Activated T-cell treated with anti-CD3 and anti-CD28 coated beads, Interleukin-2, amount 50 U/mL, for 24 hours (primary cell): ENCODE measurements around the gene CLEC3B.
"Not testable (repeated sequence)": the region's sequence is repeated elsewhere in the genome, so short reads cannot be mapped to it uniquely, and the experiment has no call there.

Experiments
- DNase-seq: peaks from one replicate; pipeline ENCODE4 v3.0.0-alpha.2; 2020
- H3K27ac Mint-ChIP-seq: 2 replicates; pipeline ENCODE4 v1.8.0; 2020; ENCODE audit warnings: mild to moderate bottlenecking, mixed read lengths
- H3K27me3 Mint-ChIP-seq: 2 replicates; pipeline ENCODE4 v1.8.0; 2020; ENCODE audit warnings: mixed read lengths
- H3K36me3 Mint-ChIP-seq: 2 replicates; pipeline ENCODE4 v1.8.0; 2020; ENCODE audit warnings: low read depth, mixed read lengths
- H3K4me1 Mint-ChIP-seq: 2 replicates; pipeline ENCODE4 v1.8.0; 2020; ENCODE audit warnings: low read depth, mixed read lengths
- H3K4me3 Mint-ChIP-seq: 2 replicates; pipeline ENCODE4 v1.8.0; 2020; ENCODE audit warnings: mild to moderate bottlenecking, moderate library complexity, mixed read lengths
- H3K9me3 Mint-ChIP-seq: 2 replicates; pipeline ENCODE4 v1.8.0; 2020; ENCODE audit warnings: mixed read lengths

CLEC3B gene

DNA sequence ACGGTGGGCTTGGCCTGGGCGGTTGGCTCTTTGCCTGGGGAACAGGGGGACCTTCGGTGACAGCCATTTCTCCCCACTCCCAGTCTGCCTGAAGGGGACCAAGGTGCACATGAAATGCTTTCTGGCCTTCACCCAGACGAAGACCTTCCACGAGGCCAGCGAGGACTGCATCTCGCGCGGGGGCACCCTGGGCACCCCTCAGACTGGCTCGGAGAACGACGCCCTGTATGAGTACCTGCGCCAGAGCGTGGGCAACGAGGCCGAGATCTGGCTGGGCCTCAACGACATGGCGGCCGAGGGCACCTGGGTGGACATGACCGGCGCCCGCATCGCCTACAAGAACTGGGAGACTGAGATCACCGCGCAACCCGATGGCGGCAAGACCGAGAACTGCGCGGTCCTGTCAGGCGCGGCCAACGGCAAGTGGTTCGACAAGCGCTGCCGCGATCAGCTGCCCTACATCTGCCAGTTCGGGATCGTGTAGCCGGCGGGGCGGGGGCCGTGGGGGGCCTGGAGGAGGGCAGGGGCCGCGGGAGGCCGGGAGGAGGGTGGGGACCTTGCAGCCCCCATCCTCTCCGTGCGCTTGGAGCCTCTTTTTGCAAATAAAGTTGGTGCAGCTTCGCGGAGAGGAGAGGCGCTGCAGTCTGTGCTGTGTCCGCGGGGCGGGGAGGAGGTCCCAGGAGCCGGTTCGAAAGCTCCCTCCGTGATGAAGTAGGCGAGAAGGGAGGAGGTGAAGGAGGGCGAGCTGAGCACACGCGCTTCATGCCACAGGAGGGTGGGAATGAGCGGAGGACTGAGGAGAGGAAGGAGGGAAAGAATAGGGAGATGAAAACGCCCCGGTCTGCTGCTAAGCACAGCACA lies 9.6 kb downstream of the CLEC3B start:
- Mint-ChIP-seq H3K27me3 (peaks cover 39% of the 10 kb centered on the region), H3K9me3 (no peaks in the 10 kb centered on the region), H3K4me1 (peaks cover 30% of the 10 kb centered on the region), H3K27ac (no peak overlapping the region), H3K4me3 (peak overlapping the region; percentile 66), H3K36me3 (no peaks in the 10 kb centered on the region)
- peak; percentile 46 for DNase-seq

- Mint-ChIP-seq H3K4me3 (peak overlapping the region; percentile 16), H3K27me3 (peaks cover 39% of the 10 kb centered on the region), H3K9me3 (no peaks in the 10 kb centered on the region), H3K27ac (no peak overlapping the region), H3K4me1 (peaks cover 48% of the 10 kb centered on the region), H3K36me3 (no peaks in the 10 kb centered on the region)
- peak; percentile 90 for DNase-seq
Observed at GRCh38 chr3:45037720-45038455, 11.8 kb downstream of the CLEC3B start.

DNA sequence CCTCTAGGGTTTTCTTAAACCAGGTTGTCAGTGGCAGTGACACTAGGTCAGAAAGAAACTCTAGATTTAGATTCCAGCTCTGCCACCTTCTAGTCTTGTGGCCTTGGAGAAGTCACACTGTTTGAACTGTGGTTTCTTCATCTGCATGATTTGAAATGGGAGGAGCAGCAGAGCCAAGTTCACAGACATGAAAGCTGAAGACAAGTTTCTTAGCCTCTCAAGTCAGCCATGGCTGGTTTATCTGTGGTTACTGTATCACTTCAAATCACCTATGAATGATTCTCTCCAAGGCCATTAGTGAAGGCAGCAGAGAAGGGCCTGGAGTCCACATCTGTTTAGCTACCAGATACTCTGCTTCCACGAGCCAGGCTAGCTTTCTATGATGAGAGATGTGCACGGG lies 15.6 kb downstream of the CLEC3B start:
- H3K27ac Mint-ChIP-seq, result no peak overlapping the region
- H3K4me1 Mint-ChIP-seq, result peaks cover 29% of the 10 kb centered on the region

GRCh38 chr3:45042162-45042561 lies 16.1 kb downstream of the CLEC3B start:
- DNase-seq, result no peak
- no peaks in the 10 kb centered on the region for H3K36me3 Mint-ChIP-seq
- H3K9me3 Mint-ChIP-seq, result no peaks in the 10 kb centered on the region
- peaks cover 29% of the 10 kb centered on the region for H3K4me1 Mint-ChIP-seq
- no peak overlapping the region for H3K4me3 Mint-ChIP-seq
- H3K27ac Mint-ChIP-seq, result no peak overlapping the region
- H3K27me3 Mint-ChIP-seq, result peaks cover 8% of the 10 kb centered on the region

More for the DNA sequence above, 15.6 kb downstream of the CLEC3B start:
- Mint-ChIP-seq H3K4me3 (no peak overlapping the region), H3K9me3 (no peaks in the 10 kb centered on the region), H3K27me3 (peaks cover 9% of the 10 kb centered on the region), H3K36me3 (no peaks in the 10 kb centered on the region)
- no peak for DNase-seq

GRCh38 chr3:45043728-45044299 lies 17.7 kb downstream of the CLEC3B start:
- Mint-ChIP-seq H3K27me3 (peaks cover 12% of the 10 kb centered on the region), H3K9me3 (no peaks in the 10 kb centered on the region), H3K4me1 (peaks cover 26% of the 10 kb centered on the region), H3K36me3 (no peaks in the 10 kb centered on the region), H3K27ac (no peak overlapping the region), H3K4me3 (no peak overlapping the region)
- DNase-seq, result no peak

DNA sequence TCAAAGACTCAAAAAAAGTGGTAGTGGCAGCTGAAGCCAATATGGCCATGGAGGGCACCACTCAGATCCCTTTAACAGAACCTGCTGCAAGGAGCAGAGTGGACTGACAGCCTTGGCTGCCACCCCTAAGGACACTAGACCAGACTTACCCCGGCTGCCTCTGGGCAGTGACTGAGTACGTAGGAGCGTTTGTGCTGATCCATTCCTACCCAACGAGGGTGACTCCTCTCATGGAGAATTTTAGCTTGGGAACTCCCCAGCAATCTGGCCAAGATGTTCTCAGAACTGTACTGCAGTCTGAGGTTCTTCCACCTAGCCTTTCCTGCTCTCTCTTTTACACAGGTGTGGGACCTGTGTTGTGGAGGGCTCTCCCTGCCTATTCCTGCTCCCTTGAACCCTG lies 22.1 kb downstream of the CLEC3B start:
- Mint-ChIP-seq H3K27me3 (peaks cover 28% of the 10 kb centered on the region), H3K4me3 (no peak overlapping the region), H3K9me3 (no peaks in the 10 kb centered on the region), H3K36me3 (no peaks in the 10 kb centered on the region), H3K4me1 (peaks cover 3% of the 10 kb centered on the region), H3K27ac (no peak overlapping the region)
- no peak for DNase-seq

DNA sequence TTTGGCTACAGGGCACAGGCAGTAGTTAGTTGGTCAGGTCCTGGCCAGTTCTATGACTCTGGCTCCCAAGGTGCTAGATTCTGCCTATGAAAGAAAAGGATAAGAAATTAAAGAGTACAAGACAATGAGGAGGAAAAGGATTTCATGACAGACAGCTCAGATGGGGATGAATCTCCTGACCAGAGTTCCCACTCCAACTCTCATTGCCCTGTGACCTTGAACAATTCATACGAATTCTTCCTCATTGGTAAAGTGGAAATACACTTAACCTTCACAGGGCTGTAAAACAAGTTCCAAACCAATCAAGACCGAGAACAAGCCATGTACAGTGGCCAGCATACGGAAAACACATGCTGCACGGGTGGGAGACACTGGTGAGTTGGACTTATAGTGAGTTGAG lies 23.7 kb downstream of the CLEC3B start:
- Mint-ChIP-seq H3K4me1 (peaks cover 12% of the 10 kb centered on the region), H3K27ac (no peak overlapping the region), H3K36me3 (no peaks in the 10 kb centered on the region), H3K9me3 (no peaks in the 10 kb centered on the region), H3K27me3 (peaks cover 28% of the 10 kb centered on the region), H3K4me3 (no peak overlapping the region)
- DNase-seq, result no peak

DNA sequence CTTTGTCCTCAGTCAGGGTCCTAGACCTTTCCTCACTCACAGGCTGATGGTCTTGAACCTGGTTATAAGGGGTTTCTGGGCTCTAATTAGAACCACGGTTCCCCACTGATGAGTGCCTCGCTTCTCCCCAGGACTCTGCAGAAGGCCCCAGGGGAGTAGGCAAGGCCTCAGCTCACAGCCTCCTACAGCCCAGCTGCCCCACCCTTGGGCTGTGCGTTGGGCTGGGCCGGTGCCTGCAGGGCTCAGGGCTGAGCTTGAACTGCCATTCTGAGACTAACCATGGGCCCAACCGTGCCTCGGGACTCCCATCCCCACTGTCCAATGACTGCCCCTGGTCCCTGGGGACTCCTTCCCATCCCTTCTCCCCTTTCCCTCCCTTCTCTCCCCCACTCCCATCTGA lies 25.6 kb downstream of the CLEC3B start:
- peaks cover 28% of the 10 kb centered on the region for H3K27me3 Mint-ChIP-seq
- peaks cover 21% of the 10 kb centered on the region for H3K4me1 Mint-ChIP-seq
- no peak overlapping the region for H3K27ac Mint-ChIP-seq
- H3K9me3 Mint-ChIP-seq, result no peaks in the 10 kb centered on the region
- H3K36me3 Mint-ChIP-seq, result no peaks in the 10 kb centered on the region
- DNase-seq, result no peak
- H3K4me3 Mint-ChIP-seq, result no peak overlapping the region

GRCh38 chr3:45053805-45054195 lies 27.7 kb downstream of the CLEC3B start:
- H3K9me3 Mint-ChIP-seq, H3K4me3 Mint-ChIP-seq, H3K27ac Mint-ChIP-seq, H3K36me3 Mint-ChIP-seq, DNase-seq: not testable (repeated sequence)
- Mint-ChIP-seq H3K27me3 (peaks cover 16% of the 10 kb centered on the region), H3K4me1 (peaks cover 32% of the 10 kb centered on the region)

DNA sequence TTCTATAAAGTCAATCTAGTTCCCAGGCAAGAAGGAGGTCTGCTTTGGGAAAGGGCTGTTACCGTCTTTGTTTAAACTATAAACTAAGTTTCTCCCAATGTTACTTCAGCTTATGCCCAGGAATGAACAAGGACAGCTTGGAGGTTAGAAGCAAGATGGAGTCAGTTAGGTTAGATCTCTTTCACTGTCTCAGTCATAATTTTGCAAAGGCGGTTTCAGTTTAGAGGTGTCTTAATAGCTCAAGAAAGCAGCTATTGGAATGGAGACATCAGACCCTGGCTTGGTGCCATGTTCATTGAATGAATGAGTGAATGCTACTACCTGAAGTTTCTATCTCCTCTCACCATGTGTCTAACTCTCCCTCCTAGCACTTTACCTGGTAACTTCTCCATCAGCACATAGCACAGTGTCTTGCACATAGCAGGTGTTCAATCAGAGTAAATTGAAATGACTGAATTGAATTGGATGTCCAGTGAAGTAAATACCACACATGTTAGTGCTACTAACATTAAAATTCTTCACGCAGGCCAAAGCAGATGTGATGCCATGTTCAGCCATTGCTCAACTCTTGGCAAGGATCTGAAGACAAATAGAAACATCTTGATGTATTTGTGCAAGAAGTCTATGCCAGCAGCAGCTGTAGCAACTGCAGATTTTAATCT lies 28.2 kb downstream of the CLEC3B start:
- H3K36me3 Mint-ChIP-seq, result no peaks in the 10 kb centered on the region
- no peak for DNase-seq
- peaks cover 13% of the 10 kb centered on the region for H3K27me3 Mint-ChIP-seq
- H3K27ac Mint-ChIP-seq, result no peak overlapping the region
- no peak overlapping the region for H3K4me3 Mint-ChIP-seq
- H3K4me1 Mint-ChIP-seq, result peaks cover 33% of the 10 kb centered on the region
- H3K9me3 Mint-ChIP-seq, result no peaks in the 10 kb centered on the region

GRCh38 chr3:45055032-45055410 lies 28.9 kb downstream of the CLEC3B start:
- Mint-ChIP-seq H3K27ac (no peak overlapping the region), H3K27me3 (peaks cover 6% of the 10 kb centered on the region), H3K9me3 (no peaks in the 10 kb centered on the region), H3K4me3 (no peak overlapping the region), H3K36me3 (no peaks in the 10 kb centered on the region), H3K4me1 (peaks cover 33% of the 10 kb centered on the region)
- DNase-seq, result no peak

- no peaks in the 10 kb centered on the region for H3K36me3 Mint-ChIP-seq
- H3K4me3 Mint-ChIP-seq, result no peak overlapping the region
- H3K27ac Mint-ChIP-seq, result no peak overlapping the region
- no peaks in the 10 kb centered on the region for H3K9me3 Mint-ChIP-seq
- H3K4me1 Mint-ChIP-seq, result peaks cover 33% of the 10 kb centered on the region
- peaks cover 2% of the 10 kb centered on the region for H3K27me3 Mint-ChIP-seq
- DNase-seq, result no peak
Observed at GRCh38 chr3:45055411-45056143, 29.5 kb downstream of the CLEC3B start.

GRCh38 chr3:45056608-45057301 lies 30.7 kb downstream of the CLEC3B start:
- Mint-ChIP-seq H3K4me3 (no peak overlapping the region), H3K36me3 (no peaks in the 10 kb centered on the region), H3K27ac (no peak overlapping the region), H3K9me3 (no peaks in the 10 kb centered on the region), H3K4me1 (peaks cover 33% of the 10 kb centered on the region), H3K27me3 (no peaks in the 10 kb centered on the region)
- DNase-seq, result no peak
